ENCODE data around the gene NECAB2. TPM values are rescaled to one million over a fixed set of nuclear protein-coding genes. Genes with fewer than 3 reads are reported as not detected.

NECAB2 gene
- polyA plus RNA-seq, 2 of the 4 experiments (the other 2 are of a cell fraction): 1.1 to 1.4 TPM

DNA sequence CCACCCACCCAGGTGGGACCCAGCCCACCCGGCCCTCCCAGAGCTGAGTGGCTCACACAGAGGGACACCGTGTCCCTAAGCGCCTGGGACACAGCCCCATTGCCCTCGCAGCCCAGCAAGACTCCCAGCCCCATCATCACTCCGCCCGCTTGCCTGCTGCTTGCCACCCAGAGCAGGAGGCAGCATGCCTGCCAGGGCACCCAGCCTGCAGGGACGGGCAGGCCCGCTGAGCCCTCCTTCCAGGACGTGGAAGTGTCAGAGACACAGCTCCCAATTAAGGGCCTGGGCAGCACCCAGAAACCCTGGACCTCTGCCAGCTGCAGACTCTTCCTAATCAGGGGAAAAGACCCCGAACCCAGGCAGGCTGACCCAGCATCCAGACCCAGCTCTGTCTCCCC, 32.2 kb upstream of the NECAB2 start:
- no peak overlapping the region for H3K27ac ChIP-seq
- no peak overlapping the region for H3K4me2 ChIP-seq
- H3K4me3 ChIP-seq: no peak overlapping the region
- H3K9me3 ChIP-seq: no peaks in the 10 kb centered on the region
- ChIA-PET CTCF (interaction anchor here (1.2 to 17.0 kb wide), 7 partner anchors 8 to 251 kb away, joined by 3 to 175 read pairs (median 9); partner anchors contain the start of genes OSGIN1 and TAF1C), POLR2A (no interaction called here)
- TF ChIP-seq HDAC2 (IDR thresholded peaks at IDR 0.05) (no peak), HEYL (CRISPR knock-in tag; IDR thresholded peaks at IDR 0.05) (no peak), MAZ (IDR thresholded peaks at IDR 0.05; ENCODE audit: borderline replicate concordance, low read depth, low read length) (no peak), ELK1 (IDR thresholded peaks at IDR 0.05; ENCODE audit: low read depth, low read length) (no peak), RFX5 (IDR thresholded peaks at IDR 0.05) (no peak)
- DNase-seq (ENCODE audit: low read depth in 1 of 2, low spot score in 1 of 2) (no peak), ATAC-seq (no peak), FAIRE-seq (no peak)
- WGBS (ENCODE audit: missing lambda C conversion rate): 78% methylated on average over 3 of the region's 10 CpGs
- H3K4me1 ChIP-seq: no peaks in the 10 kb centered on the region

DNA sequence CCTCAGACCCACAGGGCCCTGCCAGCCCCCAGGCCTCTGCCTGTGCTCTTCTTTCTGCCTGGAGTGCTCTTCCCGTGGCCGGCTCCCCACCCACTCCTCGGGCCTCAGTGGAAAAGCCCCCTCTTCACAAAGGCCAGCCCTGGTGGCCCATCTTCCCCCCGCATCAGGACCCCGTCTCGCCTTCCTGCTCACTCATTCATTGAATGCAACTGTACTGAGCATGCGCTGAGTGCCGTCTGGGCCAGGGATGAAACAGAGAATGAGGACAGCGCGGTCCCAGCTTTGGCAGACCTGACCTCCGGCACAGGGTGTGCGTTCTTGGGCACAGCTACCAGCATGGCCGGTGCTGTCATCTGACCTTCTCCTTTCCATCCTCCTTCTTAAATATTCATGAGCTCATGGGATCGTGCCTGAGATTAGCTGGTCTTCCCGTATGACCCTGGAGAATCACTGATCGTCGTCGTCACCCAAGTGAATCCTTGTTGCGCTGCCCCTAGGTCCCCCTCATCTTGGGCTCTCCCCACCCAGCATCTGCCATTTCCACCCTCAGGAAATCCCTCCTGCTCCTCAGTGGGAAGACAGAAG, 31.4 kb upstream of the NECAB2 start:
- POLR2A ChIA-PET: no interaction called here
- DNase-seq (ENCODE audit: low read depth in 1 of 2, low spot score in 1 of 2) (no peak), FAIRE-seq (no peak), ATAC-seq (no peak)
- Histone ChIP-seq H3K4me2 (no peak overlapping the region), H3K9me3 (no peaks in the 10 kb centered on the region), H3K4me1 (no peaks in the 10 kb centered on the region), H3K4me3 (no peak overlapping the region), H3K27ac (no peak overlapping the region)
- CTCF ChIA-PET: interaction anchor here (1.3 to 17.0 kb wide), 6 partner anchors 9 to 250 kb away, joined by 3 to 175 read pairs (median 12); partner anchors contain the start of genes OSGIN1 and TAF1C
- 95% methylated on average over 19 of the region's 19 CpGs for WGBS (ENCODE audit: missing lambda C conversion rate)
- no peak for TF ChIP-seq NR3C1 (IDR thresholded peaks at IDR 0.05)
- TF ChIP-seq, protein P1, sequence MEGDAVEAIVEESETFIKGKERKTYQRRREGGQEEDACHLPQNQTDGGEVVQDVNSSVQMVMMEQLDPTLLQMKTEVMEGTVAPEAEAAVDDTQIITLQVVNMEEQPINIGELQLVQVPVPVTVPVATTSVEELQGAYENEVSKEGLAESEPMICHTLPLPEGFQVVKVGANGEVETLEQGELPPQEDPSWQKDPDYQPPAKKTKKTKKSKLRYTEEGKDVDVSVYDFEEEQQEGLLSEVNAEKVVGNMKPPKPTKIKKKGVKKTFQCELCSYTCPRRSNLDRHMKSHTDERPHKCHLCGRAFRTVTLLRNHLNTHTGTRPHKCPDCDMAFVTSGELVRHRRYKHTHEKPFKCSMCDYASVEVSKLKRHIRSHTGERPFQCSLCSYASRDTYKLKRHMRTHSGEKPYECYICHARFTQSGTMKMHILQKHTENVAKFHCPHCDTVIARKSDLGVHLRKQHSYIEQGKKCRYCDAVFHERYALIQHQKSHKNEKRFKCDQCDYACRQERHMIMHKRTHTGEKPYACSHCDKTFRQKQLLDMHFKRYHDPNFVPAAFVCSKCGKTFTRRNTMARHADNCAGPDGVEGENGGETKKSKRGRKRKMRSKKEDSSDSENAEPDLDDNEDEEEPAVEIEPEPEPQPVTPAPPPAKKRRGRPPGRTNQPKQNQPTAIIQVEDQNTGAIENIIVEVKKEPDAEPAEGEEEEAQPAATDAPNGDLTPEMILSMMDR (IDR thresholded peaks at IDR 0.05): no peak
- TF ChIP-seq JUNB (IDR thresholded peaks at IDR 0.05): no peak
- TF ChIP-seq, protein P2, sequence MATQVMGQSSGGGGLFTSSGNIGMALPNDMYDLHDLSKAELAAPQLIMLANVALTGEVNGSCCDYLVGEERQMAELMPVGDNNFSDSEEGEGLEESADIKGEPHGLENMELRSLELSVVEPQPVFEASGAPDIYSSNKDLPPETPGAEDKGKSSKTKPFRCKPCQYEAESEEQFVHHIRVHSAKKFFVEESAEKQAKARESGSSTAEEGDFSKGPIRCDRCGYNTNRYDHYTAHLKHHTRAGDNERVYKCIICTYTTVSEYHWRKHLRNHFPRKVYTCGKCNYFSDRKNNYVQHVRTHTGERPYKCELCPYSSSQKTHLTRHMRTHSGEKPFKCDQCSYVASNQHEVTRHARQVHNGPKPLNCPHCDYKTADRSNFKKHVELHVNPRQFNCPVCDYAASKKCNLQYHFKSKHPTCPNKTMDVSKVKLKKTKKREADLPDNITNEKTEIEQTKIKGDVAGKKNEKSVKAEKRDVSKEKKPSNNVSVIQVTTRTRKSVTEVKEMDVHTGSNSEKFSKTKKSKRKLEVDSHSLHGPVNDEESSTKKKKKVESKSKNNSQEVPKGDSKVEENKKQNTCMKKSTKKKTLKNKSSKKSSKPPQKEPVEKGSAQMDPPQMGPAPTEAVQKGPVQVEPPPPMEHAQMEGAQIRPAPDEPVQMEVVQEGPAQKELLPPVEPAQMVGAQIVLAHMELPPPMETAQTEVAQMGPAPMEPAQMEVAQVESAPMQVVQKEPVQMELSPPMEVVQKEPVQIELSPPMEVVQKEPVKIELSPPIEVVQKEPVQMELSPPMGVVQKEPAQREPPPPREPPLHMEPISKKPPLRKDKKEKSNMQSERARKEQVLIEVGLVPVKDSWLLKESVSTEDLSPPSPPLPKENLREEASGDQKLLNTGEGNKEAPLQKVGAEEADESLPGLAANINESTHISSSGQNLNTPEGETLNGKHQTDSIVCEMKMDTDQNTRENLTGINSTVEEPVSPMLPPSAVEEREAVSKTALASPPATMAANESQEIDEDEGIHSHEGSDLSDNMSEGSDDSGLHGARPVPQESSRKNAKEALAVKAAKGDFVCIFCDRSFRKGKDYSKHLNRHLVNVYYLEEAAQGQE (IDR thresholded peaks at IDR 0.05): no peak
- TF ChIP-seq MAX (IDR thresholded peaks at IDR 0.05): no peak
- TF ChIP-seq HDAC2 (IDR thresholded peaks at IDR 0.05): no peak
- TF ChIP-seq CBX2 (IDR thresholded peaks at IDR 0.05; ENCODE audit: borderline replicate concordance, low read depth): no peak
- TF ChIP-seq KDM5A (IDR thresholded peaks at IDR 0.05): no peak
- TF ChIP-seq, protein P3, sequence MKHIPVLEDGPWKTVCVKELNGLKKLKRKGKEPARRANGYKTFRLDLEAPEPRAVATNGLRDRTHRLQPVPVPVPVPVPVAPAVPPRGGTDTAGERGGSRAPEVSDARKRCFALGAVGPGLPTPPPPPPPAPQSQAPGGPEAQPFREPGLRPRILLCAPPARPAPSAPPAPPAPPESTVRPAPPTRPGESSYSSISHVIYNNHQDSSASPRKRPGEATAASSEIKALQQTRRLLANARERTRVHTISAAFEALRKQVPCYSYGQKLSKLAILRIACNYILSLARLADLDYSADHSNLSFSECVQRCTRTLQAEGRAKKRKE (CRISPR knock-in tag; IDR thresholded peaks at IDR 0.05; ENCODE audit: low read depth): no peak
- no peak for TF ChIP-seq MYC (IDR thresholded peaks at IDR 0.05; ENCODE audit: borderline replicate concordance, low read length)

DNA sequence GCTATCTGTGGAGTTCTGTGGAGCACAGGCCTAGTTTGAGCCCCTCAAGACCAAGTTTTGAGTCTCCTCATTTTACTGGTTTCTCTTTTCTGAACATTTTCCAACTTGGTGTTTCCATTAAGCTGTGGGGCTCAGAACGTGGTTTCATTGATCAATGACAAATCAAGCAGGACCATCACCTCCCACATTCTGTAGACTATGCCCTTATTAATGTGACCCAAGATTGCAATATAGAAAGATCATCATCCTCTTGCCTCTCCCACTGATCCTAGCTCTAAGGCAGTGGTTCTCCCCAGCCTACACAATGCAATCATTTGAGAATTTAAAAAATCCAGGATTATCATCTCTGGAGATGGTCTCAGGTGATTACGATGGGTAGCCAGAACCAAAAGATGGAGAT, 30.8 kb upstream of the NECAB2 start:
- no peak overlapping the region for H3K4me2 ChIP-seq
- POLR2A ChIA-PET: no interaction called here
- no peak for FAIRE-seq
- no peaks in the 10 kb centered on the region for H3K4me1 ChIP-seq
- DNase-seq (ENCODE audit: low read depth in 1 of 2, low spot score in 1 of 2): no peak
- H3K27ac ChIP-seq: no peak overlapping the region
- H3K4me3 ChIP-seq: no peak overlapping the region
- no peaks in the 10 kb centered on the region for H3K9me3 ChIP-seq
- CTCF ChIA-PET: interaction anchor here (2.3 to 17.0 kb wide), 5 partner anchors 10 to 127 kb away, joined by 6 to 175 read pairs (median 14); partner anchors contain the start of gene OSGIN1
- no peak for ATAC-seq
- WGBS (ENCODE audit: missing lambda C conversion rate): 68% methylated on average over 2 of the region's 2 CpGs
- no peak for TF ChIP-seq EP300 (IDR thresholded peaks at IDR 0.05)
- no peak for TF ChIP-seq HEYL (CRISPR knock-in tag; IDR thresholded peaks at IDR 0.05)
- TF ChIP-seq USF2 (IDR thresholded peaks at IDR 0.05): no peak
- TF ChIP-seq CBX2 (IDR thresholded peaks at IDR 0.05; ENCODE audit: borderline replicate concordance, low read depth): no peak
- no peak for TF ChIP-seq MAFK (IDR thresholded peaks at IDR 0.05; ENCODE audit: partially characterized antibody)
- no peak for TF ChIP-seq HOXA7 (CRISPR knock-in tag; IDR thresholded peaks at IDR 0.05)
- TF ChIP-seq EHF (CRISPR knock-in tag; IDR thresholded peaks at IDR 0.05): no peak
- TF ChIP-seq NPAS2 (CRISPR knock-in tag; IDR thresholded peaks at IDR 0.05; ENCODE audit: borderline replicate concordance): no peak
- TF ChIP-seq MAX (IDR thresholded peaks at IDR 0.05): no peak
- TF ChIP-seq CBX8 (IDR thresholded peaks at IDR 0.05): no peak
- no peak for TF ChIP-seq ZSCAN20 (CRISPR knock-in tag; IDR thresholded peaks at IDR 0.05)

Data from A549 (cell line).